K562 (cell line): ENCODE data around the gene LXN.

Experiments used
- PHB2 ChIP-seq: fragments of 450-650 bp; IDR thresholded peaks from 2 replicates; pipeline ENCODE4 v1.6.1; 2017; ENCODE audit warnings: low read depth
- RNF2 ChIP-seq: sonication (generic); IDR thresholded peaks from 2 replicates; pipeline ENCODE4 v1.6.1; 2016
- ZBTB1 ChIP-seq: sonication (generic); formaldehyde crosslinking; IDR thresholded peaks from 2 replicates; pipeline ENCODE4 v1.8.1; 2023; ENCODE audit warnings: missing genetic modification reagents, low read depth, mild to moderate bottlenecking, borderline replicate concordance
- TF ChIP-seq, protein P1 (sequence below): fragments of 250-450 bp; sonication (Bioruptor Pico); IDR thresholded peaks from 2 replicates; pipeline ENCODE4 v1.8.0; 2022; ENCODE audit warnings: moderate library complexity, mild to moderate bottlenecking, inconsistent platforms

DNA sequence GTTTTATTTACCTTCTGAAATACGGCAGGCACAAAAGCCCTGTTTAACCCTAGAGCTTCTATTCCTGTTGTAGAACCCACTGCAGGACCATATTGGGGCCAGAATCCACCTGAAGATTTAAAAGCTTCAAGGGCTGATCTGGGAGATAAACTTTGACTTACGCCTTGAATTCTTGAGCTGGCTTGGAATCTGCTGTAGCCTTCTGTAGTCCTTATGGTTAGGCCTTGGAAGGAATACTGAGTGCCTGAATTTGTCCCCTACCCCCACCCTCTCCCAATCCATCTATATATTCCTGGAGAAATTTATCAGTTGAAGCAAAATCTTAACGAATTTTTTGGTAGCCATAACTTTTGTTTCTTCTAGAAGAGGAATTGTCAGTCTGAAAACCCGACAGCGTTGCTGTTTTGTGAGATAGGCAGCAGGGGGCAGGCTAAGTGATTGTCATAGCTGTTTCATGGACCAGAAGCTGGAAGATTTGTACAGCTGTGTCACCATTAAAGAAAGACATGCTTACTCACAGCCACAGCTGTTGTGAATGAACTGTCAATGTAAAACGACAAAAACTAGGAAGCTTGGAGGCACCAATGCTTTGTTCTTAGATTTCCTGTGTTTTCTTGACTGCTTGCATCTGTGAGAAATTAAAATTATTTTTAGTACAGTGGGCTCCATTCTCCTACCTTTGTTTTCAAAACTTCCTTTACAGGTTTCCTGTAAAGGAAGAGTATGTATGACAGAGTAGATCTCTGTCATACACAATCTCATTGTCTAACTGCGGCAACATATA is 12.8 kb downstream of the LXN start:
- TF ChIP-seq PHB2 = no peak
- TF ChIP-seq RNF2 = no peak
- no peak for TF ChIP-seq ZBTB1 (CRISPR knock-in tag)
- TF ChIP-seq, protein P1, sequence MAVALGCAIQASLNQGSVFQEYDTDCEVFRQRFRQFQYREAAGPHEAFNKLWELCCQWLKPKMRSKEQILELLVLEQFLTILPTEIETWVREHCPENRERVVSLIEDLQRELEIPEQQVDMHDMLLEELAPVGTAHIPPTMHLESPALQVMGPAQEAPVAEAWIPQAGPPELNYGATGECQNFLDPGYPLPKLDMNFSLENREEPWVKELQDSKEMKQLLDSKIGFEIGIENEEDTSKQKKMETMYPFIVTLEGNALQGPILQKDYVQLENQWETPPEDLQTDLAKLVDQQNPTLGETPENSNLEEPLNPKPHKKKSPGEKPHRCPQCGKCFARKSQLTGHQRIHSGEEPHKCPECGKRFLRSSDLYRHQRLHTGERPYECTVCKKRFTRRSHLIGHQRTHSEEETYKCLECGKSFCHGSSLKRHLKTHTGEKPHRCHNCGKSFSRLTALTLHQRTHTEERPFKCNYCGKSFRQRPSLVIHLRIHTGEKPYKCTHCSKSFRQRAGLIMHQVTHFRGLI = no peak
